GM21529 (cell line): ENCODE measurements around the gene CNOT11.
A peak's percentile ranks its signal among the peaks of the same experiment; 100 is the strongest.
"Not testable (repeated sequence)": the region's sequence is repeated elsewhere in the genome, so short reads cannot be mapped to it uniquely, and the experiment has no call there.

Experiments
- ATAC-seq: cut with Tn5 transposase; IDR thresholded peaks from one replicate; pipeline ENCODE4 v1.9.1; 2021; ENCODE audit not compliant: unreplicated experiment

CNOT11 gene

DNA sequence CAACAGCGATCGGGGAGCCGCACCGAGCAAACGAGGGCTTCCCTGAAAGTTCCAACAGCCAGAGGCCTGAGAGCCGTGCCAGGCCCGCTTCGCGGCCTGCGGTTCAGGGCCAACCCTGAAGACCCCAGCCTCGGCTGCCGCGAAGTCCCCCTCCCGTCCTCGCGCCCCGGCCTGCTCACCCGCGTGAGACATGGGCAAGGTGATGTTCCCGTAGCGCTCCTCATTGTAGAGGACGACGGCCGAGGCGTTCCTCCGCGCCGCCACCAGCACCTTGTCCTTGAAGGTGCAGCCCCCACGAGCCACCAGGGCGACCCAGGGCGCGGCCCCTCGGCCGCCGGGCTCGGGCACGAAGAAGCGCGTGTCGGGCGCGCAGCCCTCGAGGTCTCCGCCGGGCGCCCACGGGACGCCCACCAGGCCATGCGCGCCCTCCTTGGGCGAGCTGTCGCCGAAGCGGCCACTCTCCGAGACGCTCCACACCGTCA lies 55.3 kb downstream of the CNOT11 start:
- peak; percentile 15 for ATAC-seq

DNA sequence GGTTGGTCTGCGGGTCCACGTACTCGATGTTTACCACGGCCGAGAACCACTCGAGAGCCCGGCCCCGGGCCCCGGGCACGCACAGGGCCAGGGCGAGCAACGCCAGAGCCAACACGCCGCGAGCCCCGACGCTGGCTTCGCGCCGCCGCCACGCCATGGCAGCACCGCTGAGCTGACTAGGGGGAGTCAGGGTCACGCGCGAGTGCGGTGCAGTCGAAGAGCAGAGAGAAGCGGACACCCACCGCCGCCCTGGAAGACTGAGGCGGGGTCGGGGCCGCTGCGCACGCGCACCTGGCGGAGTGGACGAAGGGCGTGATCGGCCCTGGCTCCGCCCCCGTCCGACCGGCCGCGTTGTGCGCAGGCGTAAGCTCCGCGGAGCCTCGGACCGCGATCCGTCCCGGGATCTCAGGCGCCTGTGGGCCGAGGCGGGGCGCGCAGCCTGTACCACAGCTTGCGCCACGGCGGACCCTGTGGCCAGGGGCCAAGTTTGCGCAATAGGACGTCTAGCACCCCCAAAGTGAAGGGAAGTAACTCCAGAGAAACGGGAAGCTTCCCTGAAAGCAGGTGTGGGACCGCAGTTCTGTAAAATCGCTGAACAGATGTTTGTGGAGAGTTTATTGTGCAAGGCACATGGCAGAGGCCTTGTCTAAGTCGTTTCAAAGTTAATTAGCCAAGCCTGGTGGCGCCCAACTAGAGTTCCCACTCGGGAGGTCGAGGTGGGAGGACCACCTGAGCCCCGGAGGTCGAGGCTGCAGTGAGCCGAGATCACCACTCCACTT lies 55.9 kb downstream of the CNOT11 start, which contains the start of gene RNF149:
RNF149 (minus strand) TSS at position 270 of the 779 bp plus-strand sequence; CDS start at position 157, 113 bp downstream.
- peak; percentile 56 for ATAC-seq

DNA sequence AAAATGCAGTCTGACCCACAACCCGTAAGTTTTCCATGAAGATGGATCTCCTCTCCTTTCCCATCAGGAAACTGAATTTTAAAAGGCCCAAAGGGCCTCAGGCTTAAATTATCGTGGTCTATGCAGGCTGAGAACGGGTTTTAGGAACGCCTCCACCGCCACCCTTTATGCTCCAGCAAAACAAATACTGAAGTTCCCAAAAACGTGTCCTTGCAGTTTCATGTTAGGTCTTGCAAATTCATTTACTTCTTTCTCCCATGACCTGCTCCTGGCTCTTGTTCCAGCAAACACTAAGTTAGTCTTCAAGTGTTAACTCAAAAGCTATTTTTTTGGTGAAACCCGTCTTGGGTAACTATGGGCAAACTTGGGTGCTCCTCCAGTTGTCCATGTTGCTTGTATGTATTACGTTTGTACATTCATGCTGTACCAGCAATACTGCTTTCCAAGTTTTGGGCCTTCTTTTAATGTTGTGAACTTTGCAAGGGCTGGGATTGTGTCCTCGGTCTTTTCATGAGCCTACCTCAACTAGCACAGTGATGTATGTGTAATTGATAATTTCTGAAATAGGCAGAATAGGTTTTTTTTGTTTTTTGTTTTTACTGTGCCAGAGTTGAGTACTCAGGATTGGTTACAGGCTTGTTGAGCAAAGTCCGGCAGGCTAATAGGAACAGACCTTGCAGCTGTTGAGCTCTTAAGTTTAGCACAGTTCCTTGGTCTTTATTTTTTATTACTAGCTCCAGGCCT lies 57.6 kb downstream of the CNOT11 start:
- ATAC-seq: no peak

DNA sequence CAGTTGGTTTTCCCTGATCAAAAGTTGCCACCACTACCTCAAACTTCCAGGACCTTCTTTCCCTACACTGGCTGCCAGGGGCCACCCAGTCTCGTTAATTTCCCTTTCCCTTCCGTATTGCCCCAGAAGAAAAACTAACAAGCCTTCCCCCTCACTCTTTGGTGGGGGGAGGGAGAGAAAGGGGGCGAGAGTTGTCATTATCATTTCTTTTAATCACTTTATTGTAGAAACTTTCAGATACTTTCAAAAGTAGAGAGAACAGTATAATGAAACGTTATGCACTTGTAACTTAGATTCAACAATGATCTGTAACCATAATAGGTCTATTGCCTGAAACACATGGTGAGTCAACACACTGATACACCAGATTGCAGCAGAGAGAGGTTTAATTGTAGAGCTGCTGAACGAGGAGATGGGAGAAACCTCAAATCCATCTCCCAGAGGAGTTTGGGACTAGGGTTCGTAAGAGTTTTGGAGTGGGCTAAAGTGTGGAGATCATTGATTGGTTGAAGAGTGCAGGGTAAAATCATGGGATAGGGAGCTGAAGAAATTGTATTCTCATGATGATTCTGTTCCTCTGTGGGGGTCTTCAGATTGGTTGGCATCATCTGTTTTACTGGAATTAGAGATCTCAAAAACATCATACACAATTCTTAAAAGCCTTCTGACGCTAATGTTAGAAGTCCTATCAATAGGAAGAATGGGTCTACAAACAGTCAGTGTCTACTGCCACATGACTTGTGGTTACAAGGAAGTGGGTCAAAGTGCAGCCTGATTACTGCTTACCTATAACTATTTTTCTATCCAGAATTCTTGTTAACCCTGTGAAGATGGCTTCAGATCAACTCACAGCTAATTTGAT lies 58.4 kb downstream of the CNOT11 start:
- no peak for ATAC-seq

DNA sequence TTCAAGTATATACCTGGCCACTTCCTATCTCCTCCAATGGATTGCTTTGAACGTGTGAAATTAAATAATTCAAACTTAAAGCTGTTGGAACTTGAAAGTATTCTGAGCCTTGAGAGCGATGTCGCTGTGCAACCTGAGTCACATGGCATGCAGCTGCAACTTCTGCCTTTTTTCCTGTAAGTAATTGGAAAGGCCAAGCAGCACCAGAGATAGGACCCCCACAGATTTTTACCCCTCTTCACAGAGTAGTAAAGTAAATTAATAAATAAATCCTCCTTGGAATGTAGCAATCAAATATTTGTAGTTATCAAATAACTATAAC lies 59.0 kb downstream of the CNOT11 start:
- no peak for ATAC-seq

DNA sequence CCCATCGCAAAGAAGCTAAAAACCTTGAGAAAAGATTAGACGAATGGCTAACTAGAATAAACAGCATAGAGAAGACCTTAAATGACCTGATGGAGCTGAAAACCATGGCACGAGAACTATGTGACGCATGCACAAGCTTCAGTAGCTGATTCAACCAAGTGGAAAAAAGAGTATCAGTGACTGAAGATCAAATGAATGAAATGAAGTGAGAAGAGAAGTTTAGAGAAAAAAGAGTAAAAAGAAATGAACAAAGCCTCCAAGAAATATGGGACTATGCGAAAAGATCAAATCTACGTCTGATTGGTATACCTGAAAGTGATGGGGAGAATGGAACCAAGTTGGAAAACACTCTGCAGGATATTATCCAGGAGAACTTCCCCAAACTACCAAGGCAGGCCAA lies 63.9 kb downstream of the CNOT11 start:
- ATAC-seq: not testable (repeated sequence)
